WERI-Rb-1 (cell line): ENCODE data around the gene FOXE1.

Experiments used
- DNase-seq: peaks from one replicate; pipeline ENCODE4 v3.0.0-alpha.2; 2020
- H3K27ac ChIP-seq: fragments of 250-450 bp; sonication (Bioruptor Pico); 2 replicates; pipeline ENCODE4 v1.5.1; 2020; ENCODE audit warnings: mild to moderate bottlenecking, moderate library complexity
- H3K27me3 ChIP-seq: fragments of 250-450 bp; sonication (Bioruptor Pico); 2 replicates; pipeline ENCODE4 v1.5.1; 2021; ENCODE audit warnings: mild to moderate bottlenecking, low read depth, moderate library complexity; ENCODE audit not compliant: insufficient read depth, severe bottlenecking
- H3K36me3 ChIP-seq: fragments of 250-450 bp; sonication (Bioruptor Pico); 2 replicates; pipeline ENCODE4 v1.5.1; 2020; ENCODE audit warnings: mild to moderate bottlenecking, moderate library complexity
- H3K4me3 ChIP-seq: 2 replicates; pipeline ENCODE4 v1.5.1; 2011; ENCODE audit warnings: low read depth, mild to moderate bottlenecking, control low read depth, low read length
- H3K9me3 ChIP-seq: fragments of 250-450 bp; sonication (Bioruptor Pico); 2 replicates; pipeline ENCODE4 v1.5.1; 2021; ENCODE audit warnings: mild to moderate bottlenecking, moderate library complexity; ENCODE audit not compliant: severe bottlenecking
- CTCF ChIP-seq: IDR thresholded peaks from 2 replicates; pipeline ENCODE4 v1.5.1; 2011; ENCODE audit warnings: low read depth, mild to moderate bottlenecking, control low read depth, inconsistent platforms, low read length

The FOXE1 gene

DNA sequence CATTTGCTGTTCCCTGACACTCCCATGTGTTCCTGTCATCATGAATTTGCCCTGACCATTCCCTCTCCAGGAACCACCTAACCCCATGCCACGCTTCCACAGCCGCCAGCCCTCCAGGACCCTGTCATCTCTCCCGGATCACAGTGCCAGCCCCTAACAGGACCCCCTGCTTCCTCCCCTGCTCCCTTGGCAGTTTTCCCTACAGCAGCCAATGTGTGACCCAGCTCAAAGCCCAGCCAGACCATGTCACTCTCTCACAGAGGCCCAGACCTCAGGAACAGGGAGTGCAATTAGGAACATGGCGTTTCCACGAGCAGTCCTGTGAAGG lies 8.1 kb downstream of the FOXE1 start:
- Histone ChIP-seq H3K9me3 (peaks cover 5% of the 10 kb centered on the region), H3K27ac (no peak overlapping the region), H3K36me3 (no peaks in the 10 kb centered on the region), H3K4me3 (no peak overlapping the region), H3K27me3 (no peaks in the 10 kb centered on the region)
- no peak for DNase-seq
- TF ChIP-seq CTCF = no peak

- Histone ChIP-seq H3K27me3 (no peaks in the 10 kb centered on the region), H3K4me3 (no peak overlapping the region), H3K9me3 (peaks cover 12% of the 10 kb centered on the region), H3K36me3 (no peaks in the 10 kb centered on the region), H3K27ac (no peak overlapping the region)
- DNase-seq = no peak
- no peak for TF ChIP-seq CTCF
These were observed 10.3 kb downstream of the FOXE1 start for GRCh38 chr9:97863314-97863713.

DNA sequence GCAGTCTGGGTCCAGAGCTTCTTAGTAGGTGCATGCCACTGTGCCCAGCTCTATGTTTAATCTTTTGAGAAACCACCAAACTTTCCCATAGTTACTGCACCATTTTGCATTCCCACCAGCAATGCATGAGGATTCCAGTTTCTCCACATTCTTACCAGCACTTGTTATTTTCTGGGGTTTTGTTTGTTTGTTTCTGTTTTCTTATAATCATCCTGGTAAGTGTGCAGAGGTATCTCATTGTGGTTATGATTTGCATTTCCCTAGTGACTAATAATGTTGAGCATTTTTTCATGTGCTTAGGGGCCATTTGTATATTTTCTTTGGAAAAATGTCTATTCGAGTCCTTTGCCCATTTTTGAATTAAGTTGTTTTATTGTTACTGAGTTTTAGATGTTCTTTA lies 11.4 kb downstream of the FOXE1 start:
- H3K4me3 ChIP-seq = no peak overlapping the region
- H3K36me3 ChIP-seq = no peaks in the 10 kb centered on the region
- DNase-seq = no peak
- H3K27me3 ChIP-seq = no peaks in the 10 kb centered on the region
- H3K27ac ChIP-seq = no peak overlapping the region
- peaks cover 12% of the 10 kb centered on the region for H3K9me3 ChIP-seq
- TF ChIP-seq CTCF = no peak

- no peaks in the 10 kb centered on the region for H3K36me3 ChIP-seq
- H3K27ac ChIP-seq = no peak overlapping the region
- peaks cover 12% of the 10 kb centered on the region for H3K9me3 ChIP-seq
- no peak for TF ChIP-seq CTCF
- H3K4me3 ChIP-seq = no peak overlapping the region
- no peak for DNase-seq
- no peaks in the 10 kb centered on the region for H3K27me3 ChIP-seq
These were observed 13.3 kb downstream of the FOXE1 start for GRCh38 chr9:97866300-97866699.

- TF ChIP-seq CTCF = no peak
- Histone ChIP-seq H3K27ac (no peak overlapping the region), H3K9me3 (peaks cover 12% of the 10 kb centered on the region), H3K4me3 (no peak overlapping the region), H3K36me3 (no peaks in the 10 kb centered on the region), H3K27me3 (no peaks in the 10 kb centered on the region)
- DNase-seq = no peak
These were observed 13.8 kb downstream of the FOXE1 start for GRCh38 chr9:97866848-97867247.

DNA sequence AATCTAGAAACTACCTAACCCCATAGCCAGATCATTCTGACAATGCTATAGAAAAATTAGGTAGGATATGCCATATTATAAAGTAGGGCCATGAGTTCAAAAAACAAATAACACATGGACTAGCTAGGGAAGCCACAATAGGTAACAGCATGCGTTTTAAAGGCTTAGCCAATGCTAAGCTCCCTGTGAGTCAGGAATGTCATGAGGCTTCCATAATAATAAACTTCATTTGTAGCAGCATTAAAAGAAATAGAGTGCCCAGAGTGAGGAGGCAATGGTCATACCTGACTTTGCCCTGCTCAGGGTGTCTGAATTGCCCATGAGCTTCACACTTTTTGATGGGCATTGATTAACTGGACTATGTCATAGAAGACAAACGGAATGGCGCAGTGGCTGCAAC lies 15.8 kb downstream of the FOXE1 start:
- Histone ChIP-seq H3K27ac (no peak overlapping the region), H3K9me3 (peaks cover 12% of the 10 kb centered on the region), H3K27me3 (no peaks in the 10 kb centered on the region), H3K4me3 (no peak overlapping the region), H3K36me3 (no peaks in the 10 kb centered on the region)
- no peak for DNase-seq
- TF ChIP-seq CTCF = no peak
